ENCODE results near the gene B3GAT1.

- TF ChIP-seq POLR2A (IDR thresholded peaks at IDR 0.05; ENCODE audit: low read depth, low read length) (no peak), POLR2AphosphoS5 (IDR thresholded peaks at IDR 0.05; ENCODE audit: low read depth, low read length) (no peak)
These were observed 25.1 kb downstream of the B3GAT1 start for GRCh38 chr11:134386945-134387344.
